ENCODE results near the gene SNX9. TPM values are rescaled to one million over a fixed set of nuclear protein-coding genes. Genes with fewer than 3 reads are reported as not detected.
"Not testable (repeated sequence)": the region's sequence is repeated elsewhere in the genome, so short reads cannot be mapped to it uniquely, and the experiment has no call there.

The SNX9 gene
- total and polyA plus RNA-seq, 2 donors (not counting 1 experiment from before 2014, with no cell fraction given) = 10.0 to 50.7 TPM

GRCh38 chr6:157791450-157791849 is 31.6 kb upstream of the SNX9 start:
- Mint-ChIP-seq H3K4me3 (no peak overlapping the region), H3K27me3 (no peaks in the 10 kb centered on the region), H3K4me1 (no peaks in the 10 kb centered on the region), H3K27ac (no peak overlapping the region), H3K9me3 (ENCODE audit: insufficient read depth) (peaks cover 3% of the 10 kb centered on the region)
- Histone ChIP-seq H3K4me1 (ENCODE audit: control insufficient read depth in 2 of 2, insufficient read depth in 2 of 2, low read length in 2 of 2) (no peaks in the 10 kb centered on the region), H3K4me2 (replicated peaks; ENCODE audit: low read depth, low read length, poor library complexity, severe bottlenecking) (no peak overlapping the region), H3K27ac (ENCODE audit: low read length in 2 of 2) (no peak overlapping the region), H3K9me3 (ENCODE audit: control extremely low read depth in 1 of 3, control insufficient read depth in 2 of 3, insufficient read depth in 1 of 3, low read length in 2 of 3) (peaks cover 0 to 4% (median 0%) of the 10 kb centered on the region in 3 donors), H4K20me1 (ENCODE audit: control insufficient read depth, insufficient read depth, low read length, poor library complexity, severe bottlenecking) (no peaks in the 10 kb centered on the region), H3K79me2 (ENCODE audit: control insufficient read depth, insufficient read depth, low read length) (no peaks in the 10 kb centered on the region), H3K36me3 (replicated peaks in 1 of 2; ENCODE audit: control extremely low read depth in 1 of 2, control insufficient read depth in 1 of 2, extremely low read depth in 1 of 2, insufficient read depth in 2 of 2, low read length in 1 of 2) (no peaks in the 10 kb centered on the region), H3K9ac (ENCODE audit: low read length) (no peak overlapping the region), H3K27me3 (replicated peaks in 1 of 4; ENCODE audit: control extremely low read depth in 1 of 4, control insufficient read depth in 3 of 4, insufficient read depth in 4 of 4, low read length in 3 of 4) (no peaks in the 10 kb centered on the region), H2AFZ (ENCODE audit: insufficient read depth, low read depth, low read length, poor library complexity, severe bottlenecking) (no peak overlapping the region), H3K4me3 (ENCODE audit: control extremely low read depth in 1 of 5, extremely low read depth in 1 of 5, insufficient read depth in 1 of 5, low read depth in 2 of 5, low read length in 4 of 5) (no peak overlapping the region)
- intact Hi-C loops (cut with micrococcal nuclease) = no loop called here
- POLR2A ChIA-PET = no interaction called here
- CTCF ChIA-PET = interaction anchor here (1.2 to 1.7 kb wide), 3 partner anchors 9 to 82 kb away, joined by 3 to 4 read pairs (median 4); no protein-coding TSS in a partner anchor
- DNase-seq (no peak), ATAC-seq (ENCODE audit: low read depth) (no peak)
- TF ChIP-seq EZH2 (IDR thresholded peaks at IDR 0.05; ENCODE audit: borderline replicate concordance, insufficient read depth, low read depth, low read length, poor library complexity, severe bottlenecking) (no peak), CTCF (IDR thresholded peaks at IDR 0.05) (no peak)
- no CpG with 5 or more reads among the region's 2 CpGs for WGBS (ENCODE audit: insufficient coverage)

- TF ChIP-seq EZH2 (IDR thresholded peaks at IDR 0.05; ENCODE audit: borderline replicate concordance, insufficient read depth, low read depth, low read length, poor library complexity, severe bottlenecking) (no peak), CTCF (IDR thresholded peaks at IDR 0.05) (no peak)
- H3K4me1 ChIP-seq (ENCODE audit: control insufficient read depth in 2 of 2, insufficient read depth in 2 of 2, low read length in 2 of 2) = no peaks in the 10 kb centered on the region
- no peak overlapping the region for H3K4me2 ChIP-seq (replicated peaks; ENCODE audit: low read depth, low read length, poor library complexity, severe bottlenecking)
- H2AFZ ChIP-seq (ENCODE audit: insufficient read depth, low read depth, low read length, poor library complexity, severe bottlenecking) = no peak overlapping the region
- H3K27ac ChIP-seq (ENCODE audit: low read length in 2 of 2) = no peak overlapping the region
- POLR2A ChIA-PET = no interaction called here
- H3K27me3 ChIP-seq (replicated peaks in 1 of 4; ENCODE audit: control extremely low read depth in 1 of 4, control insufficient read depth in 3 of 4, insufficient read depth in 4 of 4, low read length in 3 of 4) = no peaks in the 10 kb centered on the region
- no peak overlapping the region for H3K4me3 ChIP-seq (ENCODE audit: control extremely low read depth in 1 of 5, extremely low read depth in 1 of 5, insufficient read depth in 1 of 5, low read depth in 2 of 5, low read length in 4 of 5)
- DNase-seq = no peak
- no peak for ATAC-seq (ENCODE audit: low read depth)
- peaks cover 3% of the 10 kb centered on the region for H3K9me3 Mint-ChIP-seq (ENCODE audit: insufficient read depth)
- H3K27me3 Mint-ChIP-seq = no peaks in the 10 kb centered on the region
- H3K79me2 ChIP-seq (ENCODE audit: control insufficient read depth, insufficient read depth, low read length) = no peaks in the 10 kb centered on the region
- H3K9ac ChIP-seq (ENCODE audit: low read length) = no peak overlapping the region
- H3K27ac Mint-ChIP-seq = no peak overlapping the region
- WGBS (ENCODE audit: insufficient coverage) = 100% methylated on average over 1 of the region's 2 CpGs
- H3K4me1 Mint-ChIP-seq = no peaks in the 10 kb centered on the region
- no peaks in the 10 kb centered on the region for H4K20me1 ChIP-seq (ENCODE audit: control insufficient read depth, insufficient read depth, low read length, poor library complexity, severe bottlenecking)
- intact Hi-C loops (cut with micrococcal nuclease) = no loop called here
- H3K9me3 ChIP-seq (ENCODE audit: control extremely low read depth in 1 of 3, control insufficient read depth in 2 of 3, insufficient read depth in 1 of 3, low read length in 2 of 3) = peaks cover 0 to 4% (median 0%) of the 10 kb centered on the region in 3 donors
- H3K36me3 ChIP-seq (replicated peaks in 1 of 2; ENCODE audit: control extremely low read depth in 1 of 2, control insufficient read depth in 1 of 2, extremely low read depth in 1 of 2, insufficient read depth in 2 of 2, low read length in 1 of 2) = no peaks in the 10 kb centered on the region
- CTCF ChIA-PET = interaction anchor here (1.4 to 1.7 kb wide), 2 partner anchors 23 to 36 kb away, joined by 4 read pairs; no protein-coding TSS in a partner anchor
- no peak overlapping the region for H3K4me3 Mint-ChIP-seq
These were observed 30.4 kb upstream of the SNX9 start for GRCh38 chr6:157792671-157793070.

GRCh38 chr6:157794012-157794411 is 29.0 kb upstream of the SNX9 start:
- H3K9ac ChIP-seq (ENCODE audit: low read length); H3K36me3 ChIP-seq (replicated peaks in 1 of 2; ENCODE audit: control extremely low read depth in 1 of 2, control insufficient read depth in 1 of 2, extremely low read depth in 1 of 2, insufficient read depth in 2 of 2, low read length in 1 of 2); H3K27ac Mint-ChIP-seq; H2AFZ ChIP-seq (ENCODE audit: insufficient read depth, low read depth, low read length, poor library complexity, severe bottlenecking); H3K79me2 ChIP-seq (ENCODE audit: control insufficient read depth, insufficient read depth, low read length); ATAC-seq (ENCODE audit: low read depth); H3K9me3 Mint-ChIP-seq (ENCODE audit: insufficient read depth); POLR2A ChIA-PET; H3K27ac ChIP-seq (ENCODE audit: low read length in 2 of 2); H3K4me1 Mint-ChIP-seq; H3K4me3 ChIP-seq (ENCODE audit: control extremely low read depth in 1 of 5, extremely low read depth in 1 of 5, insufficient read depth in 1 of 5, low read depth in 2 of 5, low read length in 4 of 5); intact Hi-C loops (cut with micrococcal nuclease); DNase-seq; H3K27me3 Mint-ChIP-seq; H3K4me3 Mint-ChIP-seq; H4K20me1 ChIP-seq (ENCODE audit: control insufficient read depth, insufficient read depth, low read length, poor library complexity, severe bottlenecking); H3K9me3 ChIP-seq (ENCODE audit: control extremely low read depth in 1 of 3, control insufficient read depth in 2 of 3, insufficient read depth in 1 of 3, low read length in 2 of 3); H3K4me2 ChIP-seq (replicated peaks; ENCODE audit: low read depth, low read length, poor library complexity, severe bottlenecking); H3K4me1 ChIP-seq (ENCODE audit: control insufficient read depth in 2 of 2, insufficient read depth in 2 of 2, low read length in 2 of 2); H3K27me3 ChIP-seq (replicated peaks in 1 of 4; ENCODE audit: control extremely low read depth in 1 of 4, control insufficient read depth in 3 of 4, insufficient read depth in 4 of 4, low read length in 3 of 4): not testable (repeated sequence)
- WGBS (ENCODE audit: insufficient coverage) = 89% methylated on average over 4 of the region's 5 CpGs
- CTCF ChIA-PET = interaction anchor here (1.3 kb wide), 1 partner anchor 37 kb away, joined by 3 read pairs; no protein-coding TSS in a partner anchor

All from B cell (primary cell).